GM21360 (cell line): ENCODE measurements around the gene EPN2.

Source experiments
- ATAC-seq: cut with Tn5 transposase; IDR thresholded peaks from one replicate; pipeline ENCODE4 v1.9.1; 2021; ENCODE audit warnings: mild to moderate bottlenecking, moderate library complexity; ENCODE audit not compliant: unreplicated experiment

Gene EPN2

GRCh38 chr17:19377602-19378415 lies 140.6 kb downstream of the EPN2 start:
- ATAC-seq: peak; percentile 85

DNA sequence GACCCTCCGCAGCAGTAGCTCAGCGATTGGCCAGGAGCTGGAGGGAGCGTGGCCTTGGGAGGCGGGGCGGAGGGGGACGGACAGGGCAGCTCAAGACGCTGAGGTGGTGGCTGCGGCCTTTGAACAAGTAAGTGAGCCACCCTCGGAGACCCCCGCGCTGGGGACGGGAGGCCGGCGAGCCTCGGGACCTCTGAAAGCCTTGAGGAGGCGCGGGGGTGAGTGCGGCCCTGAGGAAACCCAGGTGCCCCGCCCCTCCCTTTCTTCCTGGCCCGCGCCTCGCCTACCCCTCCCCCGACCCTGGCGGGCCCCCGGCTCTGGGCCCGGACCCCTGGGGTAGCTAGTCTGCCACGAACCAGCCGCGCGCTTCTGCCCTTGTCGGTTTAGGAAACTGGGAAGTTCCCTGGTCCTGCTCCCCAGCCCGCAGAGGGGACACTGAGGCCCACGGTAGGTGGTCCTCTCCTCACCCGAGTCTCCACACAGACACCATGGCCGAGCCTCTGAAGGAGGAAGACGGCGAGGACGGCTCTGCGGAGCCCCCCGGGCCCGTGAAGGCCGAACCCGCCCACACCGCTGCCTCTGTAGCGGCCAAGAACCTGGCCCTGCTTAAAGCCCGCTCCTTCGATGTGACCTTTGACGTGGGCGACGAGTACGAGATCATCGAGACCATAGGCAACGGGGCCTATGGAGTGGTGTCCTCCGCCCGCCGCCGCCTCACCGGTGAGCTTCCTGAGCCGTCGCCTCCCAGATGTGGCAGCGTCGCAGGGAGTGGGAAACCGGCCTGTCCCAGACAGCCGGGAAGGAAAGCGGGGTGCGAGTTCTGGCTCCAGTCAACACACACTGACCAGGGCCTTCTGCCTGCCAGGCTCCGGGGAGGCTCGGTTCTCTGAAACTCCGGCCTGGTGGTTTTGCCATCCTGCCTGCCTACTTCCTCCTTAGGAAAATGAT lies 141.5 kb downstream of the EPN2 start, which contains the start of gene MAPK7:
TSS of gene MAPK7 (plus strand) at position 83 of the 945 bp plus-strand sequence. CDS start at position 486, 403 bp downstream.
- ATAC-seq: no peak

GRCh38 chr17:19379361-19380065 lies 142.3 kb downstream of the EPN2 start:
- no peak for ATAC-seq

- ATAC-seq: no peak
Observed at GRCh38 chr17:19380481-19381301, 143.5 kb downstream of the EPN2 start.

DNA sequence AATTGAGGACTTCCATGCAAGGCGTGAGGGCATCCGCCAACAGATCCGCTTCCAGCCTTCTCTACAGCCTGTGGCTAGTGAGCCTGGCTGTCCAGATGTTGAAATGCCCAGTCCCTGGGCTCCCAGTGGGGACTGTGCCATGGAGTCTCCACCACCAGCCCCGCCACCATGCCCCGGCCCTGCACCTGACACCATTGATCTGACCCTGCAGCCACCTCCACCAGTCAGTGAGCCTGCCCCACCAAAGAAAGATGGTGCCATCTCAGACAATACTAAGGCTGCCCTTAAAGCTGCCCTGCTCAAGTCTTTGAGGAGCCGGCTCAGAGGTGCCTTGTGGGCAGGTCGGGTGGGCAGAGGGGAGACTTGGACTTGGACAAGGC lies 144.2 kb downstream of the EPN2 start:
- ATAC-seq: no peak

DNA sequence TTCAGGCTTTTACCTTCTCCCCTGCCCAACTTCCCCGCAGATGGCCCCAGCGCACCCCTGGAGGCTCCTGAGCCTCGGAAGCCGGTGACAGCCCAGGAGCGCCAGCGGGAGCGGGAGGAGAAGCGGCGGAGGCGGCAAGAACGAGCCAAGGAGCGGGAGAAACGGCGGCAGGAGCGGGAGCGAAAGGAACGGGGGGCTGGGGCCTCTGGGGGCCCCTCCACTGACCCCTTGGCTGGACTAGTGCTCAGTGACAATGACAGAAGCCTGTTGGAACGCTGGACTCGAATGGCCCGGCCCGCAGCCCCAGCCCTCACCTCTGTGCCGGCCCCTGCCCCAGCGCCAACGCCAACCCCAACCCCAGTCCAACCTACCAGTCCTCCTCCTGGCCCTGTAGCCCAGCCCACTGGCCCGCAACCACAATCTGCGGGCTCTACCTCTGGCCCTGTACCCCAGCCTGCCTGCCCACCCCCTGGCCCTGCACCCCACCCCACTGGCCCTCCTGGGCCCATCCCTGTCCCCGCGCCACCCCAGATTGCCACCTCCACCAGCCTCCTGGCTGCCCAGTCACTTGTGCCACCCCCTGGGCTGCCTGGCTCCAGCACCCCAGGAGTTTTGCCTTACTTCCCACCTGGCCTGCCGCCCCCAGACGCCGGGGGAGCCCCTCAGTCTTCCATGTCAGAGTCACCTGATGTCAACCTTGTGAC lies 144.7 kb downstream of the EPN2 start:
- ATAC-seq: no peak

DNA sequence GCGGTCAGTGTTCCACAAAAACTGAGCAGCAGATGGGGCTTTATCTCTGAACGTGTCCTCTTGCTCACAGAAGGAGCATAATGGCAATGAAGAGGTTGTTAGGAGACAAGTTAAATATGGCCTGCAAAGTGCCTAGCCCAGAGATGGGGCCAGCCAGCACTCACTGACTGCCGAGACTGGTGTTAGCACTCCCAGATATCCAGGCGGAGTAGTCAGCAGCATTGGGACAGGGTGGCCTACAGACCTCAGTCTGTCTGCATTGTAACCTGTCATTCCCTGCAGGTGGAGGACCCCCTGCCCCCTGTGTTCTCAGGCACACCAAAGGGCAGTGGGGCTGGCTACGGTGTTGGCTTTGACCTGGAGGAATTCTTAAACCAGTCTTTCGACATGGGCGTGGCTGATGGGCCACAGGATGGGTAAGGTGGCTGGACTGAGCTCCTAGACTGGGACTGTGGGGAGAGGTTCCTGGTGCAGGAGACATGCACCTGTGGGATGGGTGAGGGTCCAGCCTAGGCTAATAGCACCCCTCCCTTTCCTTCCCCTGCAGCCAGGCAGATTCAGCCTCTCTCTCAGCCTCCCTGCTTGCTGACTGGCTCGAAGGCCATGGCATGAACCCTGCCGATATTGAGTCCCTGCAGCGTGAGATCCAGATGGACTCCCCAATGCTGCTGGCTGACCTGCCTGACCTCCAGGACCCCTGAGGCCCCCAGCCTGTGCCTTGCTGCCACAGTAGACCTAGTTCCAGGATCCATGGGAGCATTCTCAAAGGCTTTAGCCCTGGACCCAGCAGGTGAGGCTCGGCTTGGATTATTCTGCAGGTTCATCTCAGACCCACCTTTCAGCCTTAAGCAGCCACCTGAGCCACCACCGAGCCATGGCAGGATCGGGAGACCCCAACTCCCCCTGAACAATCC lies 145.6 kb downstream of the EPN2 start:
- ATAC-seq: no peak

DNA sequence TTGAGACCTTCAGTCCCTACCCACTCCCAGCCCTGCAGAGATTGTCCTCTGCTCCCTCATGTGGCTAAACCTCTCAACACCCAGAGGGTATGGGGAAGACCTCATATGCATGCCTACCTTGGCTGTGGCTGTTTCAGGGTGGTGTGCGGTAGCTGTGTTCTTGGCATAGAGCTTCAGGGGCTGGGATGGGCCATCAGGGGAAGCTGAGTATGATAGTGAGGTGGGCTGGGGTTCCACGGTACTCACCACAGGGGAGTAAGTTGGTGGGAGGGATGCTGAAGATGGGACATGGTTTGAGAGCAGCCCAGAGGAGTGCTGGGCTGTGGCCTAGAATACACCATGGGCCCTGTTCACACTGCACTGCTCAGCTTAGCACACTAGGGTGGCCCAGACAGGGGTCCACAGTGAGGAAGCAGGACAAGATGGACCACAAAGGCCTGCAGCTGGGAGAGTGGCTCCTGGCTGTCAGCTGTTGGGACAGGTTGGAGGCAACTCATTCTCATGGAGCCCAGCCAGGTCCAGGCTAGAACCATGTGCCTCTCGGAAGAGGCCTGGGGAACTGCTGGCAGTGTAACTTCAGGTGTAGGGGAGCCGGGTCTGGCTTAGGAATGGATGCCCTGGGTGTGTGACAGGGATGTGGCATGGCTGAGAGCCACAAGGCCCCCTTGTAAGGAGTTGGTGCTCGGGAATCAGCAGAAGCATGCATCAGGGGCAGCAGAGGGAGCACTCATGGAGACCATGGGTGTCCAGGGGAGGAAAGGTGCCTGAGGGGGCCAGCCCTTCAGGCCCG lies 146.7 kb downstream of the EPN2 start:
- ATAC-seq: no peak

GRCh38 chr17:19384723-19385391 lies 147.7 kb downstream of the EPN2 start:
- ATAC-seq: no peak

- no peak for ATAC-seq
Observed at GRCh38 chr17:19385521-19385983, 148.4 kb downstream of the EPN2 start.
